GM12874 (cell line): ENCODE data around the gene SGMS2.

Experiments
- CTCF ChIP-seq: IDR thresholded peaks from 2 replicates; pipeline ENCODE4 v1.5.1; 2011; ENCODE audit warnings: low read depth, mild to moderate bottlenecking, control low read depth, low read length, moderate library complexity; ENCODE audit not compliant: insufficient read depth

SGMS2 gene

GRCh38 chr4:107893171-107894137 lies 68.7 kb downstream of the SGMS2 start:
- TF ChIP-seq CTCF = no peak

- TF ChIP-seq CTCF = no peak
Measured at GRCh38 chr4:107894138-107894603, 69.4 kb downstream of the SGMS2 start.

DNA sequence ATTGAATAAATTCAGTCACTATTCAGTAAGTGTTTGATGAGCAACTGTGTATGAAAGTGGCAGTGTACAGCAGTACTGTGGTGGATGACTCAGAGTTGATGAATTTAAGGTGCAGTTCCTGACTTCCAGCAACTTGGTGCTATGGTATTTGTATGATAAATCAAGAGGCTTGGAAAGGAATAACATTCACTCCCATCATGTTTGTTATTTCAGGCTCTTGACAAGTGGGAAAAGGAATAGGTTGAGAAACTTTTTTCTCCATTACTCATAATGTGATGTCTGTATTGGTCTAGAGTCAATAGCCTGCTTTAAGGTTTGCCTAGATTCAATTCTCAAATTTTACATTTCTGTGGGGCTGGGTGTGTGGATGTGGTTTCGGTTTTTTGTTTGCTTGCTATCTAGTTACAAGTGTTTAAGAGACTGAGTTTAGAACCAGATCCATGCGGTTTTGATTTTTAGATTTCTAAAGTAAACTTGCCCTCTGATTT lies 71.5 kb downstream of the SGMS2 start:
- no peak for TF ChIP-seq CTCF

- TF ChIP-seq CTCF = no peak
Measured at GRCh38 chr4:107896646-107897045, 71.9 kb downstream of the SGMS2 start.

GRCh38 chr4:107897823-107898222 lies 73.1 kb downstream of the SGMS2 start:
- no peak for TF ChIP-seq CTCF

- TF ChIP-seq CTCF = no peak
Measured at GRCh38 chr4:107900067-107900466, 75.3 kb downstream of the SGMS2 start.

- TF ChIP-seq CTCF = no peak
Measured at GRCh38 chr4:107900508-107900907, 75.8 kb downstream of the SGMS2 start.
